Activated CD8-positive, alpha-beta memory T cell treated with anti-CD3 and anti-CD28 coated beads, Interleukin-2, amount 10 ng/mL, durations not matched to agents 7 days and 5 days (primary cell): ENCODE data around the gene DCHS1. TPM values are rescaled to one million over a fixed set of nuclear protein-coding genes. Genes with fewer than 3 reads are reported as not detected.
"Not testable (repeated sequence)": the region's sequence is repeated elsewhere in the genome, so short reads cannot be mapped to it uniquely, and the experiment has no call there.

Source experiments
- ATAC-seq: fragments of 150-1000 bp; cut with Tn5 transposase; one replicate; pipeline ENCODE4 v1.10.0; 2021; ENCODE audit warnings: moderate library complexity
- CTCF ChIA-PET: fragments of 350-600 bp; sonication (Branson Sonifier 250); formaldehyde crosslinking; loops from one replicate; lab custom pipeline; 2021; ENCODE audit warnings: antibody characterized with exemption; lab: Charles Lee
- DNase-seq: peaks from one replicate; pipeline ENCODE4 v3.0.0-alpha.2; 2020
- H3K27ac Mint-ChIP-seq: one replicate; pipeline ENCODE4 v1.8.0; 2021; ENCODE audit warnings: mild to moderate bottlenecking, mixed read lengths
- H3K27me3 Mint-ChIP-seq: one replicate; pipeline ENCODE4 v1.8.0; 2021; ENCODE audit warnings: mixed read lengths
- H3K36me3 Mint-ChIP-seq: one replicate; pipeline ENCODE4 v1.8.0; 2021; ENCODE audit warnings: mild to moderate bottlenecking, mixed read lengths
- H3K4me1 Mint-ChIP-seq: one replicate; pipeline ENCODE4 v1.8.0; 2021; ENCODE audit warnings: mixed read lengths
- H3K4me3 Mint-ChIP-seq: one replicate; pipeline ENCODE4 v1.8.0; 2021; ENCODE audit warnings: mild to moderate bottlenecking, moderate library complexity, mixed read lengths
- H3K9me3 Mint-ChIP-seq: one replicate; pipeline ENCODE4 v1.8.0; 2022; ENCODE audit warnings: low read depth, mixed read lengths
- total RNA-seq, 2 experiments: library from RNA; stranded (reverse); gene quantifications; one replicate each; pipeline ENCODE4 v1.2.3, GENCODE V29; 2021

Gene DCHS1
- total RNA-seq, result under 1 TPM; 0.14 to 0.32 TPM

GRCh38 chr11:6655790-6656583 lies at the start of gene DCHS1:
Gene DCHS1, minus strand, starts transcription at chr11:6655809. Its CDS starts 14,196 bp downstream, at chr11:6641613.
- CTCF ChIA-PET, result no interaction called here
- ATAC-seq (peak; percentile 29), DNase-seq (no peak)
- no peaks in the 10 kb centered on the region for H3K9me3 Mint-ChIP-seq
- H3K36me3 Mint-ChIP-seq, result peaks cover 1% of the 10 kb centered on the region
- H3K4me1 Mint-ChIP-seq, result peaks cover 1% of the 10 kb centered on the region
- peak within 1 kb of the TSS; percentile 27 for H3K4me3 Mint-ChIP-seq
- peaks cover 16% of the 10 kb centered on the region for H3K27me3 Mint-ChIP-seq
- no peak within 1 kb of the TSS for H3K27ac Mint-ChIP-seq

- Mint-ChIP-seq H3K27ac (peak overlapping the region; percentile 18), H3K27me3 (no peaks in the 10 kb centered on the region), H3K9me3 (no peaks in the 10 kb centered on the region), H3K36me3 (peaks cover 9% of the 10 kb centered on the region), H3K4me1 (peaks cover 2% of the 10 kb centered on the region), H3K4me3 (no peak overlapping the region)
- CTCF ChIA-PET, result interaction anchor here (0.5 to 5.9 kb wide), 4 partner anchors 20 to 172 kb away, joined by 3 to 23 read pairs (median 6); partner anchors contain the start of gene MRPL17
- ATAC-seq (peak; percentile 36), DNase-seq (no peak)
These were observed 47.8 kb upstream of the DCHS1 start for GRCh38 chr11:6703247-6704063.

- H3K4me1 Mint-ChIP-seq, H3K4me3 Mint-ChIP-seq, H3K27me3 Mint-ChIP-seq, H3K27ac Mint-ChIP-seq, H3K9me3 Mint-ChIP-seq, DNase-seq, ATAC-seq: not testable (repeated sequence)
- H3K36me3 Mint-ChIP-seq, result peaks cover 13% of the 10 kb centered on the region
- CTCF ChIA-PET, result interaction anchor here (0.8 to 5.9 kb wide), 3 partner anchors 11 to 53 kb away, joined by 3 to 23 read pairs (median 8); partner anchors contain the start of gene MRPL17
These were observed 46.3 kb upstream of the DCHS1 start for GRCh38 chr11:6701955-6702354.

- Mint-ChIP-seq H3K4me1 (peaks cover 24% of the 10 kb centered on the region), H3K9me3 (no peaks in the 10 kb centered on the region), H3K36me3 (peaks cover 9% of the 10 kb centered on the region), H3K4me3 (no peak overlapping the region), H3K27ac (no peak overlapping the region), H3K27me3 (no peaks in the 10 kb centered on the region)
- CTCF ChIA-PET, result interaction anchor here (1.0 to 2.2 kb wide), 5 partner anchors 11 to 164 kb away, joined by 3 to 9 read pairs (median 7); no protein-coding TSS in a partner anchor
- ATAC-seq (peak; percentile 49), DNase-seq (no peak)
These were observed 39.8 kb upstream of the DCHS1 start for GRCh38 chr11:6695377-6695776.

GRCh38 chr11:6694229-6694535 lies 38.6 kb upstream of the DCHS1 start:
- H3K36me3 Mint-ChIP-seq, result peaks cover 9% of the 10 kb centered on the region
- H3K27me3 Mint-ChIP-seq, result no peaks in the 10 kb centered on the region
- peaks cover 24% of the 10 kb centered on the region for H3K4me1 Mint-ChIP-seq
- no peak for ATAC-seq
- DNase-seq, result no peak
- no peaks in the 10 kb centered on the region for H3K9me3 Mint-ChIP-seq
- no peak overlapping the region for H3K27ac Mint-ChIP-seq
- CTCF ChIA-PET, result interaction anchor here (0.7 to 2.2 kb wide), 6 partner anchors 25 to 331 kb away, joined by 3 to 7 read pairs (median 3); no protein-coding TSS in a partner anchor
- H3K4me3 Mint-ChIP-seq, result no peak overlapping the region

- Mint-ChIP-seq H3K4me1 (peaks cover 24% of the 10 kb centered on the region), H3K4me3 (no peak overlapping the region), H3K9me3 (no peaks in the 10 kb centered on the region), H3K27ac (no peak overlapping the region), H3K27me3 (no peaks in the 10 kb centered on the region), H3K36me3 (peaks cover 6% of the 10 kb centered on the region)
- ATAC-seq (peak; percentile 49), DNase-seq (peak; percentile 61)
- CTCF ChIA-PET, result interaction anchor here (1.1 to 2.2 kb wide), 4 partner anchors 26 to 188 kb away, joined by 3 to 7 read pairs (median 4); no protein-coding TSS in a partner anchor
These were observed 38.0 kb upstream of the DCHS1 start for GRCh38 chr11:6693342-6694228.

GRCh38 chr11:6692128-6692527 lies 36.5 kb upstream of the DCHS1 start:
- Mint-ChIP-seq H3K9me3 (no peaks in the 10 kb centered on the region), H3K36me3 (peaks cover 2% of the 10 kb centered on the region), H3K27me3 (no peaks in the 10 kb centered on the region), H3K27ac (no peak overlapping the region), H3K4me3 (no peak overlapping the region), H3K4me1 (peaks cover 24% of the 10 kb centered on the region)
- DNase-seq (no peak), ATAC-seq (no peak)
- CTCF ChIA-PET, result interaction anchor here (0.6 to 1.5 kb wide), 3 partner anchors 13 to 161 kb away, joined by 3 to 4 read pairs (median 4); no protein-coding TSS in a partner anchor

GRCh38 chr11:6690431-6691132 lies 35.0 kb upstream of the DCHS1 start:
- CTCF ChIA-PET, H3K36me3 Mint-ChIP-seq, H3K27me3 Mint-ChIP-seq, H3K9me3 Mint-ChIP-seq, H3K27ac Mint-ChIP-seq, H3K4me3 Mint-ChIP-seq, ATAC-seq, DNase-seq: not testable (repeated sequence)
- H3K4me1 Mint-ChIP-seq, result peaks cover 21% of the 10 kb centered on the region

GRCh38 chr11:6687876-6688275 lies 32.3 kb upstream of the DCHS1 start:
- peaks cover 10% of the 10 kb centered on the region for H3K4me1 Mint-ChIP-seq
- H3K9me3 Mint-ChIP-seq, result no peaks in the 10 kb centered on the region
- H3K36me3 Mint-ChIP-seq, result peaks cover 5% of the 10 kb centered on the region
- no peak overlapping the region for H3K4me3 Mint-ChIP-seq
- no peaks in the 10 kb centered on the region for H3K27me3 Mint-ChIP-seq
- ATAC-seq, result no peak
- DNase-seq, result no peak
- H3K27ac Mint-ChIP-seq, result no peak overlapping the region
- CTCF ChIA-PET, result interaction anchor here (0.7 to 1.1 kb wide), 3 partner anchors 20 to 153 kb away, joined by 3 to 4 read pairs (median 3); no protein-coding TSS in a partner anchor

GRCh38 chr11:6686006-6686405 lies 30.4 kb upstream of the DCHS1 start:
- no peaks in the 10 kb centered on the region for H3K9me3 Mint-ChIP-seq
- ATAC-seq, result no peak

GRCh38 chr11:6684068-6684467 lies 28.5 kb upstream of the DCHS1 start:
- H3K9me3 Mint-ChIP-seq, H3K27me3 Mint-ChIP-seq, DNase-seq, ATAC-seq: not testable (repeated sequence)
- Mint-ChIP-seq H3K27ac (peak overlapping the region; percentile 97), H3K36me3 (peaks cover 28% of the 10 kb centered on the region), H3K4me1 (peaks cover 20% of the 10 kb centered on the region), H3K4me3 (peak overlapping the region; percentile 97)
- CTCF ChIA-PET, result interaction anchor here (0.8 to 2.8 kb wide), 28 partner anchors 12 to 311 kb away, joined by 3 to 41 read pairs (median 6); partner anchors contain the start of genes ILK, RRP8, TAF10 and TPP1

More at GRCh38 chr11:6686006-6686405, 30.4 kb upstream of the DCHS1 start:
- Mint-ChIP-seq H3K4me1 (peaks cover 18% of the 10 kb centered on the region), H3K4me3 (no peak overlapping the region), H3K27ac (no peak overlapping the region), H3K36me3 (peaks cover 15% of the 10 kb centered on the region), H3K27me3 (no peaks in the 10 kb centered on the region)
- no peak for DNase-seq
- CTCF ChIA-PET, result no interaction called here
